Chondrocyte (in vitro differentiated cells): ENCODE measurements around the gene ARHGEF37. TPM values are rescaled to one million over a fixed set of nuclear protein-coding genes. Genes with fewer than 3 reads are reported as not detected.
A peak's percentile ranks its signal among the peaks of the same experiment; 100 is the strongest.

Experiments
- DNase-seq: peaks from one replicate; pipeline ENCODE4 v3.0.0; 2021; ENCODE audit warnings: mixed read lengths, low spot score
- H3K27ac Mint-ChIP-seq: one replicate; pipeline ENCODE4 v1.8.0; 2021; ENCODE audit warnings: mild to moderate bottlenecking, moderate library complexity, mixed read lengths; ENCODE audit not compliant: unreplicated experiment
- H3K27me3 Mint-ChIP-seq: 2 replicates; pipeline ENCODE4 v1.8.0; 2021; ENCODE audit warnings: low read depth, mixed read lengths
- H3K36me3 Mint-ChIP-seq: 2 replicates; pipeline ENCODE4 v1.8.0; 2021; ENCODE audit warnings: low read depth, mixed read lengths
- H3K4me1 Mint-ChIP-seq: 2 replicates; pipeline ENCODE4 v1.8.0; 2021; ENCODE audit warnings: low read depth, mild to moderate bottlenecking, mixed read lengths
- H3K4me3 Mint-ChIP-seq: one replicate; pipeline ENCODE4 v1.8.0; 2021; ENCODE audit warnings: mild to moderate bottlenecking, moderate library complexity, mixed read lengths; ENCODE audit not compliant: unreplicated experiment
- H3K9me3 Mint-ChIP-seq: 2 replicates; pipeline ENCODE4 v1.8.0; 2021; ENCODE audit warnings: low read depth, mixed read lengths
- total RNA-seq: library from RNA; stranded (reverse); gene quantifications from 3 replicates; pipeline ENCODE4 v1.2.1, GENCODE V29; 2021
- TF ChIP-seq, protein P1 (sequence below): fragments of 200-600 bp; sonication (generic); IDR thresholded peaks from 2 replicates; pipeline ENCODE4 v1.5.0; 2021; ENCODE audit warnings: antibody characterized with exemption, mild to moderate bottlenecking, moderate library complexity

Gene ARHGEF37
- total RNA-seq, 1 donor from 2014 or later: 6.0 TPM

DNA sequence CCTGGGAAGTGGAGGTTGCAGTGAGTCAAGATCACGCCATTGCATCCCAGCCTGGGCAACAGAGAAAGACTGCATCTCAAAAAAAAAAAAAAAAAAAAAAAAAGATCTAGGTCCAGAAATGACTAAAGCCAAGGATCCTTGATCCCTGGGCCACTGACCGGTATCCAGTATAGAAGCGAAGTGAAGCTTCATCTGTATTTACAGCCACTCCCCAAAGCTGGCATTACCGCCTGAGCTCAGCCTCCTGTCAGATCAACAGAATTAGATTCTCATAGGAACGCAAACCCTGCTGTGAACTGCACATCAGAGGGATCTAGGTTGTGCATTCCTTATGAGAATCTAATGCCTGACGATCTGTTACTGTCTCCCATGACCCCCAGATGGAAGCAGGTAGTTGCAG, 39.4 kb upstream of the ARHGEF37 start:
- no peak for DNase-seq
- H3K4me3 Mint-ChIP-seq: no peak overlapping the region
- H3K9me3 Mint-ChIP-seq: no peaks in the 10 kb centered on the region
- peak overlapping the region; percentile 32 for H3K27ac Mint-ChIP-seq
- H3K4me1 Mint-ChIP-seq: peaks cover 53% of the 10 kb centered on the region
- TF ChIP-seq, protein P1, sequence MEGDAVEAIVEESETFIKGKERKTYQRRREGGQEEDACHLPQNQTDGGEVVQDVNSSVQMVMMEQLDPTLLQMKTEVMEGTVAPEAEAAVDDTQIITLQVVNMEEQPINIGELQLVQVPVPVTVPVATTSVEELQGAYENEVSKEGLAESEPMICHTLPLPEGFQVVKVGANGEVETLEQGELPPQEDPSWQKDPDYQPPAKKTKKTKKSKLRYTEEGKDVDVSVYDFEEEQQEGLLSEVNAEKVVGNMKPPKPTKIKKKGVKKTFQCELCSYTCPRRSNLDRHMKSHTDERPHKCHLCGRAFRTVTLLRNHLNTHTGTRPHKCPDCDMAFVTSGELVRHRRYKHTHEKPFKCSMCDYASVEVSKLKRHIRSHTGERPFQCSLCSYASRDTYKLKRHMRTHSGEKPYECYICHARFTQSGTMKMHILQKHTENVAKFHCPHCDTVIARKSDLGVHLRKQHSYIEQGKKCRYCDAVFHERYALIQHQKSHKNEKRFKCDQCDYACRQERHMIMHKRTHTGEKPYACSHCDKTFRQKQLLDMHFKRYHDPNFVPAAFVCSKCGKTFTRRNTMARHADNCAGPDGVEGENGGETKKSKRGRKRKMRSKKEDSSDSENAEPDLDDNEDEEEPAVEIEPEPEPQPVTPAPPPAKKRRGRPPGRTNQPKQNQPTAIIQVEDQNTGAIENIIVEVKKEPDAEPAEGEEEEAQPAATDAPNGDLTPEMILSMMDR: no peak
- peaks cover 11% of the 10 kb centered on the region for H3K36me3 Mint-ChIP-seq
- H3K27me3 Mint-ChIP-seq: no peaks in the 10 kb centered on the region

DNA sequence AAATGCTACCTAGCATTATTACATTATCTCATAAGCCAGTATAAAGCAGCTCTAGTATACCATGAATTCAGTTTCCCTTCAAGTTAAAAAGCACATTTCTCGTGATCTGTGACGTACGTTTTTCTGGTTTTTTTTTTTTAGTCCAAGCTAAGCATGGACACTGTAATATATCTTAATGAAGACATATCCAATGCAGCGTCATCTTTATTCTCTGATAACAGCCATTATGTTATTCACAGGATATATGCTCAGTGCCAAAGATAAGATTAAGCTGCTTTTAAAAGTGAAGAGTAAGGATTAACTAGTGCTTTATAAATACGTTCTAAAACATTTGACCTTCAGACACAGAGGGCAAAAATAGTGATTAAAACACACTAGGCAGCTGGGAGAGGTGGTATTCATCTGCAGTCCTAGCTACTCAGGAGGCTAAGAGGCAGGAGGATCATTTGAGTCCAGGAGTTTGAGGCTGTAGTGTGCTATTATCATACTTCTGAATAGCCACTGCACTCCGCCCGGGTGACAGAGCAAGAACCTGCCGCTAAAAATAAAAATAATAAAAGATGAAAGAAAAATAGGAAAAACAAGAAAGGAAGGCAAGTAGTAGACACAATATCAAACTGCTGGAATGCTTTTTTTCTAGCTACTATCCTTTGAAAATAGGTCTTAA, 37.8 kb upstream of the ARHGEF37 start:
- no peak for DNase-seq
- peaks cover 59% of the 10 kb centered on the region for H3K4me1 Mint-ChIP-seq
- H3K27ac Mint-ChIP-seq: peak overlapping the region; percentile 56
- H3K9me3 Mint-ChIP-seq: no peaks in the 10 kb centered on the region
- H3K4me3 Mint-ChIP-seq: no peak overlapping the region
- TF ChIP-seq, protein P1: no peak
- H3K27me3 Mint-ChIP-seq: no peaks in the 10 kb centered on the region
- H3K36me3 Mint-ChIP-seq: peaks cover 12% of the 10 kb centered on the region

DNA sequence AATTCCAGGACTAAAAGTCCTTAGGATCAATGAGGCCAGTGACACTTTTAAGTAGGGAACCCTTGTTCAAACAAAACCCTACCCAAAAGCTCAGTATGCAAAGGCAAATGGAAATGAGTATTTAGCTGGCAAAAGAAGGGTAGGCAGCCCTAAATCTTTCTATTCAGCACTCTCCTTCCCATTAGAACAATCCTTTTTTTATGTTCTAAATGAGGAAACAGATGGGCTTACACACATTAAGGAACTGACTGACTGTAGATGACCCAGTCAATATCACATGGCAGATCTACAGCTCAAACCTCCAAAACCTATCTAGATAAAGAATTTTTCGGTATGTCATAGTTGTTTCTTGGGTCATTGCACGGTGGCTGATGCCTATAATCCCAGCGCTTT, 37.3 kb upstream of the ARHGEF37 start:
- TF ChIP-seq, protein P1: no peak
- peaks cover 15% of the 10 kb centered on the region for H3K36me3 Mint-ChIP-seq
- peak overlapping the region; percentile 49 for H3K27ac Mint-ChIP-seq
- no peak overlapping the region for H3K4me3 Mint-ChIP-seq
- no peaks in the 10 kb centered on the region for H3K27me3 Mint-ChIP-seq
- DNase-seq: no peak
- peaks cover 62% of the 10 kb centered on the region for H3K4me1 Mint-ChIP-seq
- no peaks in the 10 kb centered on the region for H3K9me3 Mint-ChIP-seq

DNA sequence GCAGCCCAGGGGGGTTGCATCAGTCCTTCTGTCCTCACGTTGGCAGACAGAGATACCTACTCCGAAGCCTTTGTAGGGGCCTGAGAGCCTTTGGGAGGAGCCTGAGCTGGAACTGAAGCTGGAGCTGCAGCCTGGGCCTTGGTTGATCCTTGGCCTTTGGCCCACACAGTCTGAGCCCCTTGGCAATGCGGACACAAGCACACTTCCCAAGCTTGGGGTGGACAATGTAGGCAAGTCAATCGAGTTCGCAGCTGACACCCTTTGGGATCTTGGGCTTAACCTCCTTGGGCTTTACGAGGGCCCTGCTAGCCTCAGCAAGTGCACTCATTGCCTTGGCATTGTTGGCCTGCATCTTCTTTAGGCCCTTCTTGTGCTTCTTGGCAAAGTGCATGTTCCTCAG, 36.0 kb upstream of the ARHGEF37 start:
- peaks cover 27% of the 10 kb centered on the region for H3K36me3 Mint-ChIP-seq
- peak overlapping the region; percentile 49 for H3K27ac Mint-ChIP-seq
- H3K4me1 Mint-ChIP-seq: peaks cover 57% of the 10 kb centered on the region
- H3K27me3 Mint-ChIP-seq: no peaks in the 10 kb centered on the region
- no peak for DNase-seq
- TF ChIP-seq, protein P1: no peak
- H3K9me3 Mint-ChIP-seq: no peaks in the 10 kb centered on the region
- H3K4me3 Mint-ChIP-seq: no peak overlapping the region

DNA sequence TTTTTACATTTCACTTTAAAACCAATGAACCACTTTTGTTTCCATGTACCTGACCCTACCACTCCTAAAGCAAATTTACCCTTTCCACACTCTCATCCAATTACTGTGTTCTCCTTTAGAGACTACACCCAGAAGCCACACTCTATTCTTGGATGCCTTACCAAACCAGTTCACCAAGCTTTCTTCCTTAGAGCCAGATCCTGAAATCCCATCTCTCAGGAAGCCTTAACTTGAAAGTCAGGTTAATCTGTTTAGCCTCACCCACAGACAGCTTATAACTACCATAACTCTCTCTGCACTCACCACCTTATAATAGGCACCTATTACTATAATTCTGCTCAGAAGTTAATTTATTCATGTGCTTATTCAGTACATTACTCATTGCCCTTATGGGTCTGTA, 34.3 kb upstream of the ARHGEF37 start:
- Mint-ChIP-seq H3K4me1 (peaks cover 58% of the 10 kb centered on the region), H3K27ac (peak overlapping the region; percentile 75), H3K36me3 (peaks cover 26% of the 10 kb centered on the region), H3K4me3 (peak overlapping the region; percentile 19), H3K9me3 (no peaks in the 10 kb centered on the region), H3K27me3 (no peaks in the 10 kb centered on the region)
- DNase-seq: no peak
- TF ChIP-seq, protein P1: no peak
